GM21825 (cell line): Measurements from ENCODE around the gene LGALS16.
"Not testable (repeated sequence)": the region's sequence is repeated elsewhere in the genome, so short reads cannot be mapped to it uniquely, and the experiment has no call there.

ENCODE experiments used
- ATAC-seq: cut with Tn5 transposase; IDR thresholded peaks from one replicate; pipeline ENCODE4 v1.9.1; 2021; ENCODE audit warnings: mild to moderate bottlenecking, moderate library complexity; ENCODE audit not compliant: unreplicated experiment

The LGALS16 gene, protein sequence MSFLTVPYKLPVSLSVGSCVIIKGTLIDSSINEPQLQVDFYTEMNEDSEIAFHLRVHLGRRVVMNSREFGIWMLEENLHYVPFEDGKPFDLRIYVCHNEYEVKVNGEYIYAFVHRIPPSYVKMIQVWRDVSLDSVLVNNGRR

DNA sequence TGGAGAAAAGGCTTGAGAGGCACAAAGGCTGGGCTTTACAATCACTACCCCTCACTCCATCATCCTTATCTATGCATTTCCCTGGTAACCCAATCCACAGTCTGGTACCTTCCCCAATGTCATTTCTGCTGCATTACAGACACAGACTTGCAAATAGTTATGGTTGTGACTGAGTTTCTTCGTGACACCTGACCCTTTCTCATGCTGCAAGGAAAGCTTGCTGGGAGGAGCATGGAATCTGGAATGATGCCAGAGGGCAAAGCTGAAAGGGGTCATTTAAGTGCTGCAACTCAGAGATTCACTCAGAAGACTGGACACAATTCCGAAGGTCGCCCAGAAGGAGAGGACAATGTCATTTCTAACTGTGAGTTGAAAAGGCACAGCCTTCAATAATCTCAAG, at the start of gene LGALS16:
LGALS16 (plus strand) TSS at position 301 of the 400 bp plus-strand sequence; CDS start at position 350, 49 bp downstream.
- ATAC-seq: no peak

DNA sequence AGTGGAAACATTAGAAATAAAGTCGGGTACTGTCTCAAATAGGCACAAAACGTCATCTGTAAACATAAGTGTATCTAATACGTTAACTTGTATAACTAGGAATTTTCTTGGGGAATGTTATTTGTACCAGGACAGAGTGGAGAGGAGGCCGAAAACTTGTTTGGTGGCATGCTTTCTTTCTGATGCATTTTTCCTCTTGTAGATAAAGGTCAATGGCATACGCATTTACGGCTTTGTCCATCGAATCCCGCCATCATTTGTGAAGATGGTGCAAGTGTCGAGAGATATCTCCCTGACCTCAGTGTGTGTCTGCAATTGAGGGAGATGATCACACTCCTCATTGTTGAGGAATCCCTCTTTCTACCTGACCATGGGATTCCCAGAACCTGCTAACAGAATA, 48.7 kb upstream of the LGALS16 start:
- no peak for ATAC-seq

DNA sequence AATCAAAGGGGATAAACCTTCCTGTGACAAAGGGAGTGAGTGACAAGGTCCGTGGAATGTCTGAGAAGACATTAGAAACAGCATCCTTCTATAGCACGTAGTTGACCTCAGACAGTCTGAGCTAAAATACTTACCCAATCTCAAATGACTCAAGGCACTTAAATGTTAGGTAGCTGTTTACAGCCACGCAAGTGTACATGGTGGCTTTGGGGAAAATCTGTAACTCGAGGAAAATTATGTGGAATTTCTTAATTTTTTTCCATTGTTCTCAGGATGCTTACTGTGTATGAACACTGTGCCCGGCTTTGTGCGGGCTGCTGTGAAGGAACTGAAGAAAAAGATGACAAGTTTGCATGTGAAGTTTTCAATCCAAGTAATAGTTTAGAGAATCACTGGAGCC, 48.2 kb upstream of the LGALS16 start:
- no peak for ATAC-seq

DNA sequence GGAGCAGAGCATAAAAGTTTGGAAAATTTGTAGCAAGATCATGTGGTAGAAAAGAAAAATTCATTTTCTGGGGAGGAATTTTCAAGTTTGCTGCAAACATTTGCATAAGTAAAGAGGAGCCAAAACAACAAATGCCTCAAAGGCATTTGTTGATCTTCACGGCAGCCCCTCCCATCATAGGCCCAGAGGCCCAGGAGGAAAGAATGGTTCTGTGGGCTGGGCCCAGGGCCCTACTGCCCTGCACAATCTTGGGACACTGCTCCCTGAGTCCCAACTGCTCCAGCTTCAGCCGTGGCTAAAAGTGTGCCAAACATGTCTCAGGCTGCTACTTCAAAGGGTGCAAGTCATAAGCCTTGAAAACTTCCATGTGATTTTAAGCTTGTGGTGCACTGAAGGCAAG, 42.1 kb upstream of the LGALS16 start:
- no peak for ATAC-seq

DNA sequence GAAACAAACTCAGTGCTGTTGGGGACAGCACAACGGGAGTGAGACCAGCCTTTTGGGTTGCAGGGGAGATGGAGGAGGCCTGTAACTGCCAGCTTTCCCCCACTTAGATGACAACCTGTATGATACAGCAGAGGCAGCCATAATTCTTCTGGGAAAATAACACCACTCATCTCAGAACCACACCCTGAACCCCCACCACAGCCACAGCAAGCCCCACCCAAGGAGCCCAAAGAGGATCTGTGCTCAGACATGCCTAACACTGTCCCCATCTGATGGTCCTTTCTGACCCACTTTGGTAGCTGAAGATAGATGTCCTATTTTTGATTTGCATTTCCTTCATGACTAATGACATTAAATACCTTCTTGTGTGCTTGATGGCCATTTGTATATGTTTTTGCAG, 38.0 kb upstream of the LGALS16 start:
- ATAC-seq: no peak

DNA sequence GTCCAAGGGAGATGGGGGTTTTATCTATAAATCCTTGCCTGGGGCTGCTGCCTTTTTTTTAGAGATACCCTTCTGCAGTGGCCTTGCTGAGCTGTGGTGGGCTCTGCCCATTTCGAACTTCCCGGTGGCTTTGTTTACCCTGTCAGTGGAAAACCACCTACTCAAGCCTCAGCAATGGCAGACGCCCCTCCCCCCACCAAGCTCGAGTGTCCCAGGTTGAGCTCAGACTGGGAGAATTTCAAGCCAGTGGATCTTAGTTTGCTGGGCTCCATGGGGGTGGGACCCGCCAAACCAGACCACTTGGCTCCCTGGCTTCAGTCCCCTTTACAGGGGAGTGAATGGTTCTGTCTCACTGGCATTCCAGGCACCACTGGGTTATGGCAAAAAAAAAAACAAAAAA, 31.8 kb upstream of the LGALS16 start:
- no peak for ATAC-seq

DNA sequence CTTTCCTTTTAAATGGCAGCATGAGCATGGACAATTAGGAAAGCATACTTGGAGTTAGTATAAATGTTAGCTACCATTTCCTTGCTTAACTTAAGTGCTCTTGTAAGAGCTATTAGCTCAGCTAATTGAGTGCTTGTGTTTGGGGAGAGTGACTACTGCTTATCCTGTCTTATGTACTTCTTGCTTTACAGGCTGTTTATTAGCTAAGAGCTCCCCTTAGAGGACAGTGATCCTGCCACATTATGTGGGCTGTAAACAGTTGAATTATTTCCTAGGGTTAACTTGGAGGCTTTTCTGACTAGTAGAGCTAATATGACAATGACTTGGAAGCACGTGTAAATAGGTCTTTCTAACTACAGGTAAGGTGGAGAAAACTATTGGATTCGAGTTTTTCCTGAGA, 28.1 kb upstream of the LGALS16 start:
- ATAC-seq: not testable (repeated sequence)

DNA sequence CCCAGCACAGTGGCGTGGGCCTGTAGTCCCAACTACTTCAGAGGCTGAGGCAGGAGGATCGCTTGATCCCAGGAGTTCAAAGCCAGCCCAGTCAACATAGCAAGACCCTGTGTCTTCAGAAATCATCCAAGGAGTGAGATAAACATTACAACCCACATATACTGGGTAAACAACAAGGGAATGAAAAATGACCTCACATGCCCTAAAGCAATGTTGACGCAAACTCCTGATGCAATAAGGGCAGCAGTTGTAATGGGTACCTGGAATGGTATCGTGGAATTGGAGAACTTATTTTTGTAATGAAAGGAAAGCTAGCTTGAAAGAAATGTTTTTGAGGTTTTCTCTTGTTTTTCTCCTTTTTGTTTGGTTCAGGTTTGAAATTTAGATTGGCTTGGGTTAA, 24.5 kb upstream of the LGALS16 start:
- ATAC-seq: no peak

DNA sequence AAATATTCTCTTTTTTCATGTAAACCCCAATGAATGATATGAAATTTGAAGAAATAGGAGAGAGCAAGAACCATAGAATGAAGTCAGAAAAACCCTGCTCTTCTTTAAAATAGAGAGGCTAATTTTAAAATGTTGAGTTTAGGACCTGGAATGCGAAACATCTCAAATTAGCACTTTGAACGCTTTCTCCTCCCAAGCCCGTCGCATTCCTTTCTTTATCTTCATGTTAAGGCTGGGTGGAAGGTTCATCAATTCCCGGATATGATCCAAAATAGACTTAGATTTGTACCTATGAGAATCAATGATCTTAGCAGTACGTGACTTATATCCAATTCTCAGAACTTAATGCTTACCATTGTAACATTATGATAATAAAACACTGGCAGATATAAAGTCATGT, 24.1 kb upstream of the LGALS16 start:
- no peak for ATAC-seq

DNA sequence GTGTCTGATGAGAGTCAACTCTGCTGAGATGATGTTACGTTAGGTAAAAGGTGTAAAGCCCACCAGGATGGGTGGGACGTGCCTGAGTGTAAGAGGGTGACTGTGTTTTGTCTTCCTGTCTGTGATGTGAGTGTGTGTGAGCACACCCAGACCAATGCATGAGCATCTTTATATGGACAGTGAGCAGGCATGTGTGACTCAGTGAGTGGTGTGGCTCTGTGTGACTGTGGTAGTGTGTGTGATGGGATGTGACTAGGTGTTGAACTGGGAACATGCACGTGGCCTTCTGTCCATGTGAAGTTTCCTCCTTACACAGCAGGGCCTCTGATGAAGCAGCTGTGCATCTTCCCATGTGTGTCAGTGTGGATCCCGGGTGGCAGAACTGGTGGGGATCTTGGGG, 17.8 kb upstream of the LGALS16 start:
- no peak for ATAC-seq

DNA sequence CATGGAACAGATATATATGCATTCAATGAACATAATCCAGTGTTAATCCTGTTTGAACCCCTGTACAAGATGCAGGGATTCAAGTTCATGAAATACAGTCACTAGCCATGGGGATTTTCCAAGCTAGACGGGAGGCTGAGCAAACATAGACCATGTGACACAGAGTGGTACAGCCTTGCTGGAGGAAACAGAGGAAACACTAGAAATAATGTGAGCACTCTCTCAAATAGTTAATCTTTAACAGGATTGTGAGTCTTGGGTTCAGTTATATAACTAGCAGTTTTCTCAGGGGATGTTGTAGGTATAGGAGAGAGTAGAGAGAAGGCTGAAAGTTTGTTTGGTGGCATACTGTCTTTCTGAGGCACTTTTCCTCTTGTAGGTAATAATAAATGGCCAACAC, 13.9 kb upstream of the LGALS16 start:
- ATAC-seq: no peak

DNA sequence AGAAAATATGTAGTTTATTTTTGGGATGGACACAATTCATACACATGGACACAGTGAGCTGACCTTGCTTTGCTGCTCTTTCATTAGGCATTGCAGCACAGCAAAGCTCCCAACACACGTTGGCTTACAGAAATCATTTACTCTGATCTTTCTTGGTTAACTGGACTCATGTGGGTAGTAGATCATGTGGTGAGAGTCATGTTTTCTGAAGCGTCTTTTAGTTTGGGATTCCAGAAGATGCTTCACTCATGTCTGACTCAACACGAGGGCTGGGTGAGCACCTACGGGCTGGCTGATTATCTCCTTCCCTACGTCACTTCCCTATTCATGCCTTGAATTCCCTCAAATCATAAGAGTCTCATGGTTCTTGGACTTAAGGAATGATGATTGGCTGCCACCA, 12.1 kb upstream of the LGALS16 start:
- no peak for ATAC-seq

DNA sequence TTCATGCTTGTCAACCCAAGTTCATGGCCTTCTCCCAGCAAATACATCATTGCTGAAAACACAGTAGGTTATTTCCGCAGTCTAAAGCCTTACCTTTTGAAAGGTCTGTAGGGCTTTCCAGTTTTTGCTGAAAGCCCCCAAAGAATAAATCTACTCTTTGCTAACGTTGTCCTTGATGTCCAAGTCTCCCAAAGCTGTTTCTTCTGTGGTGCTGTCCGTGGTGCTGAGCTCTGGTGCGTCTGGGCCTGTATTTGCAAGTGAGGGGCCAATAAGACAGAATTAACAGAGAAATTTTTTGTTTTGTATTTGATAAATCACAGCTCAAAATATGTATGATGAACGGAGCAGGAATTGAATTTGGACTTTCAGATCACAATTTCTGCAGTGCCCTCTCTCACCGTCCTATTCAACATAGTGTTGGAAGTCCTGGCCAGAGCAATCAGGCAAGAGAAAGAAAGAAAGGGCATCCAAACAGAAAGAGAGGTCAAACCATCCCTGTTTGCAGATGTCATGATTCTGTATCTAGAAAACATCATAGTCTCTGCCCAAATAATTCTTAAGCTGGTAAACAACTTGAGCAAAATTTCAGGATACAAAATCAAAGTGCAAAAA, 9.8 kb upstream of the LGALS16 start:
- no peak for ATAC-seq

DNA sequence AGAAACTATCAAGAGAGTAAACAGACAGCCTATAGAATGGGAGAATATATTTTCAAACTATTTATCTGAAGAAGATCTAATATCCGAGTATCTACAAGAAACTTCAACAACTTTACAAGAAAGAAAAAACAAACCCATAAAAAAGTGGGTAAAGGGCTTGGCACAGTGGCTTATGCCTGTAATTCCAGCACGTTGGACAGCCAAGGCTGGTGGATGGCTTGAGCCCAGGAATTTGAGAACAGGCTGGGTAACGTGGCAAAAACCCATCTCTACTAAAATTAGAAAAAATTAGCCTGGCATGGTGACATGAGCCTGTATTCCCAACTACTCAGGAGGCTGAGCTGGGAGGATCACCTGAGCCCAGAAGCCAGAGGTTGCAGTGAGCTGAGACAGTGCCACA, 7.8 kb upstream of the LGALS16 start:
- no peak for ATAC-seq

DNA sequence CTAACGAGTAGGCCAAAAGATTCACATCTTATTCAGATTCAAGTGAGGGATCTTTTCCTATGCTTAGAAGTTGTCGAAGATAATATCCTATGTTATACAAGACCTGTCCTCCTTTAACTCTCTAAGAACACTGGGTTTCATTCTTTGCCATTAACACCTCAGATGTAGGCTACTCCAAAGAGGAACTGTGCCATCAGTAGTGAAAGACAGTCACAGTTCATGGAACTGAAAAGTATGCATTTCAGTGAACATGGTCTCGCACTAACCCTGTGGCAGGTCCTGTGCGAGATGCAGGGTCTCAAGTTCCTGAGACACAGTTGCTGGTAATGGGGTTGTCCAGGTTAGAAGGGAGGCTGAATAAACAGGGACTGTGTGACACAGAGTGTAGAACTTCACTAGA, 4.1 kb downstream of the LGALS16 start:
- no peak for ATAC-seq

DNA sequence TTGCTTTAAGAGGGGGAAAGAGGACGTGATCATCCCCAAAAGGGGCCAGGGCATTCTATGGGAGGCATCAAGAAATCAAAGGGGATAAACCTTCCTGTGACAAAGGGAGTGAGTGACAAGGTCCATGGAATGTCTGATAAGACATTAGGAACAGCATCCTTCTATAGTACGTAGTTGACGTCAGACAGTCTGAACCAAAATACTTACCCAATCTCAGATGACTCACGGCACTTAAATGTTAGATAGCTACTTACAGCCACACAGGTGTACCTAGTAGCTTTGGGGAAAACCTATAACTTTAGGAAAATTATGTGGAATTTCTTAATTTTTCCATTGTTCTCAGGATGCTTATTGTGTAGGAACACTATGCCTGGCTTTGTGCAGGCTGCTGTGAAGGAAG, 4.9 kb downstream of the LGALS16 start:
- no peak for ATAC-seq

DNA sequence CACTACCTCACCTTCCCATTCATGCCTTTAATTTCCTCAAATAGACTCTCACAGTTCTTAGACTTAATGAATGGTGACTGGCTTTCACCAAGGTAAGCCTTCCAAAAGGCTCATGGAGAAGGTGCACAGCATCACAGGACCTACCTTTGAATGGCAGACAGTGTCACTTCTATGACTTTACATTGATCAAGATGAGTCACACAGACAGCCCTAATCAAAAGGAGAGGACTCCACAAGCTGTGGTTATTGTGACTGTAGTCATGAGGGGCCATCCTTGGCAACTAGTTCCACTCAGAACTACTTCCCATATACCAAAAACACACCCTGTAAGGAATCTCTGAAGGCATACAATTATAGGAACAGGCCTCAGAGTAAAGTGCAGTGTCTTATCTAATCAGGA, 5.9 kb downstream of the LGALS16 start:
- no peak for ATAC-seq

DNA sequence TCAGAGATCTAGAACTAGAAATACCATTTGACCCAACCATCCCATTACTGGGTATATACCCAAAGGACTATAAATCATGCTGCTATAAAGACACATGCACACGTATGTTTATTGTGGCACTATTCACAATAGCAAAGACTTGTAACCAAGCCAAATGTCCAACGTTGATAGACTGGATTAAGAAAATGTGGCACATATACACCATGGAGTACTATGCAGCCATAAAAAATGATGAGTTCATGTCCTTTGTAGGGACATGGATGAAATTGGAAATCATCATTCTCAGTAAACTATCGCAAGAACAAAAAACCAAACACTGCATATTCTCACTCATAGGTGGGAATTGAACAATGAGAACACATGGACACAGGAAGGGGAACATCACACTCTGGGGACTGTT, 14.1 kb downstream of the LGALS16 start:
- not testable (repeated sequence) for ATAC-seq

DNA sequence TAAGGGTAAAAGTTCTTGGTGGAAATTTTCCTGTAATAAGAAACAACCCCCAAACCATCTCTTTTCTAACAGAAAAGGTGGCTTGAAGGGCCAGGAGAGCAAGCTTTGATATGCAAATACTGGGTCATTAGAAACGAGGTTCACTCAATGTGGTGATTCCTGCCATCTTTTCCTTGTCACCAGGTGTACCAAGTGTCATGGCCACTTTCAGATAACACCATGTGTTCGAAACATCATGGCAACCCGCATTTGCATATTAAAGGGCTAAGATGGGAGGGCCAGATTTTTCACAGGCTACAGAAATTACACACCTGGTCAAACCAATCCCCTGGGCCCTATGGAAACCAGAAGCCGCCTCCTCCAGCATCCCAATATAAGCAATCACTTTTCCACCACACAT, 15.3 kb downstream of the LGALS16 start:
- ATAC-seq: no peak

DNA sequence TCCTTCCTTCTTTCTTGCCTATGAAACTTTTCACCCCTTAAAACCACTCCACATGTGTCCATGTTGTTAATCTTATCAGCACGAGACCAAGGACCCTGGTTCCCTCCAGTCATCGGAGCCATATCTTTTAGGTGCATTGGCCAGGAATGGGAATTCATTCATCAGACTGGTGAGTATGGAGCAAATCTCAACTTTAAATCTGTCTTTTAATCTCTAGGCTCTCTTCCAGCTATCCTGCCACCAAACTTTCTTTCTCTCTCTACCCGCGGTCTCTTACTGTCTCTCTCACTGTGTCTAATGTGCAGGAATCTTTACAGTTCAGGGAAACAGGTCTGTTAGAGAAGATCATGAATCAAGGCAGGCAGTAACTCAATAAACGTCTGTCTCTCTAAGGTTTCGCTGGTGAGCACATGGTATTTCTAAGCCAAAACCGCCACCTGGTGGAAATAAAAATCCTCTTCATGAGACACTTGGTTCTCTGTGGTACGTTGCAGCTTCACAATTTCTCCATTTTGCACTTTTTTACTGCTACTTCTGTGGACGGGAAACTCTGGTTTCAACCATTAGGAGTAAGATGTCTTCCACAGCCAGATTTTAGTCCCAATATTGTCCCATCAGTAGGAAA, 16.1 kb downstream of the LGALS16 start:
- ATAC-seq: no peak

DNA sequence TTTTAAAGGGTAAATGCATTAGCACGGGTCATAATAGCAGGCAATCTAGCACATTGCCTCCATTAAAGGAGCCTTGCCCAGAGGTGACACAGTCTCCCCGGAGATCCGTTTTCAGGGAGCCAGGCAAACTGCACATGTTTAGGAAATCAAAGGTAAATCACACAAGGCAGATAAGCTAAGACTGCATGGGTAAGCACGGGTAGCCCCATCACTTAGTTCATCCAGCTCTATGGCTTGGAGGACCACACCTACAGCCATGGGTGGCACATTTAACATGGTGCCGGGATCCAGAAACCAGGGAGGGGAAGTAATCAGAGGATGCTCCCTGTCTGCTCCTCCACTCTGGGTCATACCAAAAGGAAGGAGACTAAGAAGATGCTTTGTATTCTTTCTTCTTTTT, 16.8 kb downstream of the LGALS16 start:
- no peak for ATAC-seq

DNA sequence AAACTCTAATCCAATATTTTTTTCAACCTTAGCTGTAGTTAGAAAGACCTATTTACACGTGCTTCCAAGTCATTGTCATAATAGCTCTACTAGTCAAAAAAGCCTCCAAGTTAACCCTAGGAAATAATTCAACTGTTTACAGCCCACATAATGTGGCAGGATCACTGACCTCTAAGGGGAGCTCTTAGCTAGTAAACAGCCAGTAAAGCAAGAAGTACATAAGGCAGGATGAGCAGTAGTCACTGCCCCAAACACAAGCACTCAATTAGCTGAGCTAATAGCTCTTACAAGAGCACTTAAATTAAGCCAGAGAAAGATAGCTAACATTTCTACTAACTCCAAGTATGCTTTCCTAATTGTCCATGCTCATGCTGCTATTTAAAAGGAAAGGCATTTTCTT, 18.1 kb downstream of the LGALS16 start:
- ATAC-seq: not testable (repeated sequence)

DNA sequence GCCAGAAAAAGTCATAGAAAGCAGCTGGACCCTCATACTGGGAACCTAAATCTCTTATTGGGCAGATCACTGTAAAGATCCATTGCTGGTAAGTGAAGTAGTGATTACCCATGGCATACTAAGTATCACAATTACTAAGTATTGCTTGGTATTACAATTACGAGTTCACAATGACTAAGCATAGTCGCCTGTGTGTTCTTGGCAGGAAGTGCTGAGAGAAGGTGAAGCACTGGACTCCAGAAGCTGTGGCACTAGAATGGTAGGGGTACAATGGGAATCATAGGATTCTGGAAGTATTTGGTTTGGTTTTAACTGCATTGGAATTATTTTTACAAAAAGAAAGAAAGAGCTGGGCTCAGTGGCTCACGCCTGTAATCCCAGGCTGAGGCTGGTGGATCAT, 20.3 kb downstream of the LGALS16 start:
- no peak for ATAC-seq
